ENCODE measurements around the gene ING3. TPM values are rescaled to one million over a fixed set of nuclear protein-coding genes. Genes with fewer than 3 reads are reported as not detected.

Gene ING3
- polyA plus RNA-seq, 3 donors = 22.3 to 26.9 (median 25.9) TPM

GRCh38 chr7:121005996-121006584 lies 55.5 kb downstream of the ING3 start:
- H2AFZ ChIP-seq (ENCODE audit: insufficient read depth, low read depth, low read length, poor library complexity, severe bottlenecking) = no peak overlapping the region
- WGBS (ENCODE audit: insufficient coverage) = no CpG with 5 or more reads among the region's 4 CpGs
- H3K4me3 Mint-ChIP-seq = no peak overlapping the region
- no peak for DNase-seq
- H3K36me3 Mint-ChIP-seq = peaks cover 2 to 3% of the 10 kb centered on the region in 2 donors
- TF ChIP-seq CTCF (IDR thresholded peaks at IDR 0.05) = no peak
- H3K4me2 ChIP-seq (replicated peaks; ENCODE audit: extremely low read depth, low read length, poor library complexity, severe bottlenecking) = no peak overlapping the region
- intact Hi-C loops (cut with micrococcal nuclease) = no loop called here
- peaks cover 0 to 2% of the 10 kb centered on the region in 2 donors for H3K27me3 ChIP-seq (ENCODE audit: control insufficient read depth in 2 of 2, insufficient read depth in 2 of 2, low read length in 2 of 2)
- peaks cover 1 to 10% (median 2%) of the 10 kb centered on the region in 3 donors for H3K27me3 Mint-ChIP-seq (ENCODE audit: low read depth in 3 of 3)
- H3K9me3 ChIP-seq (replicated peaks in 1 of 2; ENCODE audit: control insufficient read depth in 1 of 2, insufficient read depth in 1 of 2, low read length in 2 of 2) = no peaks in the 10 kb centered on the region
- H3K9me3 Mint-ChIP-seq = peaks cover 0 to 2% (median 0%) of the 10 kb centered on the region in 7 donors
- peaks cover 25% of the 10 kb centered on the region for H3K4me1 Mint-ChIP-seq
- H3K27ac ChIP-seq (ENCODE audit: low read depth in 1 of 2, low read length in 2 of 2) = no peak overlapping the region
- H4K20me1 ChIP-seq (ENCODE audit: insufficient read depth, low read length) = no peaks in the 10 kb centered on the region
- H3K4me1 ChIP-seq (ENCODE audit: control insufficient read depth in 1 of 2, insufficient read depth in 2 of 2, low read length in 2 of 2) = peaks cover 15 to 29% of the 10 kb centered on the region in 2 donors
- peak overlapping the region in 1 of 7 donors; percentile 21 for H3K27ac Mint-ChIP-seq
- H3K36me3 ChIP-seq (replicated peaks in 1 of 2; ENCODE audit: control insufficient read depth in 1 of 2, insufficient read depth in 2 of 2, low read length in 2 of 2) = no peaks in the 10 kb centered on the region
- H3K9ac ChIP-seq (ENCODE audit: insufficient read depth, low read length, poor library complexity, severe bottlenecking) = no peak overlapping the region
- no peak overlapping the region for H3K4me3 ChIP-seq (replicated peaks in 1 of 3; ENCODE audit: low read depth in 2 of 3, low read length in 3 of 3)
- H3K79me2 ChIP-seq (ENCODE audit: insufficient read depth, low read length) = no peaks in the 10 kb centered on the region

- Histone ChIP-seq H3K79me2 (ENCODE audit: insufficient read depth, low read length) (no peaks in the 10 kb centered on the region), H3K4me3 (replicated peaks in 1 of 3; ENCODE audit: low read depth in 2 of 3, low read length in 3 of 3) (no peak overlapping the region), H3K27ac (ENCODE audit: low read depth in 1 of 2, low read length in 2 of 2) (no peak overlapping the region), H3K36me3 (replicated peaks in 1 of 2; ENCODE audit: control insufficient read depth in 1 of 2, insufficient read depth in 2 of 2, low read length in 2 of 2) (no peaks in the 10 kb centered on the region), H3K27me3 (ENCODE audit: control insufficient read depth in 2 of 2, insufficient read depth in 2 of 2, low read length in 2 of 2) (peaks cover 0 to 2% of the 10 kb centered on the region in 2 donors), H3K9ac (ENCODE audit: insufficient read depth, low read length, poor library complexity, severe bottlenecking) (no peak overlapping the region), H3K4me1 (ENCODE audit: control insufficient read depth in 1 of 2, insufficient read depth in 2 of 2, low read length in 2 of 2) (peaks cover 15 to 23% of the 10 kb centered on the region in 2 donors), H2AFZ (ENCODE audit: insufficient read depth, low read depth, low read length, poor library complexity, severe bottlenecking) (peak overlapping the region; percentile 6), H4K20me1 (ENCODE audit: insufficient read depth, low read length) (no peaks in the 10 kb centered on the region), H3K9me3 (replicated peaks in 1 of 2; ENCODE audit: control insufficient read depth in 1 of 2, insufficient read depth in 1 of 2, low read length in 2 of 2) (no peaks in the 10 kb centered on the region), H3K4me2 (replicated peaks; ENCODE audit: extremely low read depth, low read length, poor library complexity, severe bottlenecking) (peak overlapping the region; percentile 9)
- no peak overlapping the region for H3K4me3 Mint-ChIP-seq
- intact Hi-C loops (cut with micrococcal nuclease) = no loop called here
- no peak for TF ChIP-seq CTCF (IDR thresholded peaks at IDR 0.05)
- peaks cover 22% of the 10 kb centered on the region for H3K4me1 Mint-ChIP-seq
- peaks cover 1 to 10% (median 2%) of the 10 kb centered on the region in 3 donors for H3K27me3 Mint-ChIP-seq (ENCODE audit: low read depth in 3 of 3)
- peaks cover 0 to 2% (median 0%) of the 10 kb centered on the region in 7 donors for H3K9me3 Mint-ChIP-seq
- peaks cover 0 to 2% of the 10 kb centered on the region in 2 donors for H3K36me3 Mint-ChIP-seq
- H3K27ac Mint-ChIP-seq = peak overlapping the region in 2 of 7 donors; percentile 27 to 81
- 53% methylated on average over 2 of the region's 6 CpGs for WGBS (ENCODE audit: insufficient coverage)
- no peak for DNase-seq
Observed at GRCh38 chr7:121006711-121007315, 56.2 kb downstream of the ING3 start.
